GM10248 (cell line): ENCODE measurements around the gene VN1R4.
"Not testable (repeated sequence)": the region's sequence is repeated elsewhere in the genome, so short reads cannot be mapped to it uniquely, and the experiment has no call there.

Experiments
- CTCF ChIA-PET: fragments of 300-600 bp; sonication (Branson Sonifier 250); formaldehyde crosslinking; extraction: SDS; loops from one replicate; lab custom pipeline; 2021; ENCODE audit warnings: antibody characterized with exemption; lab: Yijun Ruan, JAX
- POLR2A ChIA-PET: fragments of 350-650 bp; sonication (Branson Sonifier 250); formaldehyde crosslinking; extraction: SDS; loops from one replicate; lab custom pipeline; 2020; ENCODE audit warnings: antibody characterized with exemption; lab: Yijun Ruan, JAX
- DNase-seq: peaks from one replicate; pipeline ENCODE4 v3.0.0; 2012; ENCODE audit errors: extremely low spot score
- TF ChIP-seq, protein P1 (sequence below): IDR thresholded peaks from 2 replicates; pipeline ENCODE4 v1.5.1; 2012; ENCODE audit warnings: mild to moderate bottlenecking, low read depth; ENCODE audit errors: extremely low read depth, missing control alignments, control extremely low read depth

Gene VN1R4

DNA sequence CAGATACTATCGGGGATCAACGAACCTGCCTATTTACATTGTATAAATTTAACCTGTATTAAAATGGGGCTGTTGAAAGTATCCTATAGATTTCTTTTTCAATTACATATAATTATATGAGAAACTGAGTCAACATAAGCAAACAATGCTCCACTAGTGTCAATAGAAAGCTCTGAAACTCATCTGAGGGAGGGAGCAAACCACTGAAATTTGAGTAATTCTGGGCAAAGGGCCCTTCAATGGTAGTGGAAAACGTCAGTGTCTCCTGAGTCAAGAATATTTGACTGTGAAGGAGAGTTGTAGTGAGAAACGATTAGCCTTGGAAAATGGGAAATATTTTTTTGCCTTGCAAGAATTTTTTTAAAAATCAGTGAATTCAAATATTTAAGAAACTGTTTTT, 17.6 kb upstream of the VN1R4 start:
- TF ChIP-seq, protein P1, sequence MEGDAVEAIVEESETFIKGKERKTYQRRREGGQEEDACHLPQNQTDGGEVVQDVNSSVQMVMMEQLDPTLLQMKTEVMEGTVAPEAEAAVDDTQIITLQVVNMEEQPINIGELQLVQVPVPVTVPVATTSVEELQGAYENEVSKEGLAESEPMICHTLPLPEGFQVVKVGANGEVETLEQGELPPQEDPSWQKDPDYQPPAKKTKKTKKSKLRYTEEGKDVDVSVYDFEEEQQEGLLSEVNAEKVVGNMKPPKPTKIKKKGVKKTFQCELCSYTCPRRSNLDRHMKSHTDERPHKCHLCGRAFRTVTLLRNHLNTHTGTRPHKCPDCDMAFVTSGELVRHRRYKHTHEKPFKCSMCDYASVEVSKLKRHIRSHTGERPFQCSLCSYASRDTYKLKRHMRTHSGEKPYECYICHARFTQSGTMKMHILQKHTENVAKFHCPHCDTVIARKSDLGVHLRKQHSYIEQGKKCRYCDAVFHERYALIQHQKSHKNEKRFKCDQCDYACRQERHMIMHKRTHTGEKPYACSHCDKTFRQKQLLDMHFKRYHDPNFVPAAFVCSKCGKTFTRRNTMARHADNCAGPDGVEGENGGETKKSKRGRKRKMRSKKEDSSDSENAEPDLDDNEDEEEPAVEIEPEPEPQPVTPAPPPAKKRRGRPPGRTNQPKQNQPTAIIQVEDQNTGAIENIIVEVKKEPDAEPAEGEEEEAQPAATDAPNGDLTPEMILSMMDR = no peak
- ChIA-PET CTCF (no interaction called here), POLR2A (no interaction called here)
- no peak for DNase-seq

DNA sequence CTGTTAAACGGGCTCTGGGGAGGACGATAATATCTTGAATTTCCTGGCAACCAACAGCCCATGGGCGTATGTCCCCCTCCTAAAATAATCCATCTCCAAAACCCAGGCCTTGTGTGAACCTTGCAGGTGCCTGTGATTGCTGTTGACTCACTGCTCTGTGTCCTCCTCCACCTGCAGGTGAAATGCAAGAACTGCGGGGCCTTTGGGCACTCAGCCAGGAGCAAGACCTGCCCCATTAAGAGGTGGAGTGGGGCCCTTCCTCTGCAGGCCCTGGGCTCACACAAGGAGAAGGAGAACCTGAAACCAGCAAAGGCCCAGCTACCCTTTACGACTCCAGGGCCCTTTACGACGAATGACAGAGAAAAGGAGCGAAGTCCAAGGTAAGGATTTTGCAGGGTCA, 14.4 kb upstream of the VN1R4 start:
- POLR2A ChIA-PET, DNase-seq, CTCF ChIA-PET: not testable (repeated sequence)

GRCh38 chr19:53275480-53275879, 8.0 kb upstream of the VN1R4 start:
- TF ChIP-seq, protein P1 = no peak
- ChIA-PET CTCF (no interaction called here), POLR2A (no interaction called here)
- DNase-seq = no peak

DNA sequence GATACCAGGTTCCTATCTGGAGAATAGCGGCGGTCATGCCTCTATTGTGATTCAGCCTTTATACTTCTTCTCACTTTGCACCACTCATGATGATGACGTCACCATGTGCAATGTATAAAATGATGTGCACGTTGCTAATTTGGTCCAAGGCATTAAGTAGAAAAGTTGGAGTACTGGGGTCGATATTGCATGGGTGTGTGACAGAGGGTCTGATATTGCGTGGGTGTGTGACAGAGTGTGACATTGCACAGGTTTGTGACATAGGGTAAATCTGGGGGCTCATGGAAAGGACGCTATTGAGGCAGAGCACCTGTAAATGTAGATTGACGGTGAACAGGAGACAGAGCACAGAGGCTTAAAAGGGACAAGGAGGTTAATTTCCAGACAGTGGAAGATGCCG, 4.5 kb upstream of the VN1R4 start:
- CTCF ChIA-PET = no interaction called here
- POLR2A ChIA-PET = no interaction called here
- TF ChIP-seq, protein P1 = no peak
- no peak for DNase-seq

- CTCF ChIA-PET, DNase-seq, POLR2A ChIA-PET: not testable (repeated sequence)
Observed at GRCh38 chr19:53269861-53270260, 2.3 kb upstream of the VN1R4 start.

- CTCF ChIA-PET, POLR2A ChIA-PET, DNase-seq: not testable (repeated sequence)
Observed at GRCh38 chr19:53257715-53258342, 9.7 kb downstream of the VN1R4 start, which contains the start of gene VN1R2. Gene VN1R2 (plus strand): TSS chr19:53258292. CDS start chr19:53258376, 84 bp downstream.

- peak; percentile 51 for DNase-seq
- CTCF ChIA-PET = no interaction called here
- TF ChIP-seq, protein P1 = no peak
- POLR2A ChIA-PET = no interaction called here
Observed at GRCh38 chr19:53254411-53255341, 12.8 kb downstream of the VN1R4 start, which contains the start of gene ZNF677. Gene ZNF677 (minus strand): TSS chr19:53254873. CDS start chr19:53251550, 3,323 bp downstream.

DNA sequence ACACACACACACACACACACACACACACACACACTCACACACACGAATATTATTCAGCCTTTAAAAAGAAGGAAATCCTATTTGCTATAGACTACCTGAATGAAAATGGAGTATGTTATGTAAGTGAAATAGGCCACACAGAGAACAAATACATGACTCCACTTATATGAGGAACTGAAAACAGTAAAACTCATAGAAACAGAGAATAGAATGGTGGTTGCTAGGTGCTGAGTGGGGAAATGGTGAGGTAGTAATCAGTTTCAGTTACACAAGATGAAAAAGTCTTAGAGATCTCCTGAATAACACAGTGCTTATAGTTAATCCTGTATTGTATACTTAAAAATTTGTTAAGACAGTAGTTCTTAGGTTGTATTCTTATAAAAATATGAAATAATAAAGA, 21.0 kb downstream of the VN1R4 start:
- CTCF ChIA-PET = no interaction called here
- DNase-seq = peak; percentile 20
- TF ChIP-seq, protein P1 = no peak
- POLR2A ChIA-PET = no interaction called here
